ENCODE results near the gene YKT6.

The YKT6 gene

GRCh38 chr7:44258865-44259546, 58.2 kb downstream of the YKT6 start:
- DNase-seq (ENCODE audit: low read depth, low spot score), result no peak

GRCh38 chr7:44259547-44260457, 59.0 kb downstream of the YKT6 start:
- DNase-seq (ENCODE audit: low read depth, low spot score), result no peak

- DNase-seq (ENCODE audit: low read depth, low spot score), result no peak
Measured at GRCh38 chr7:44261240-44261639, 60.5 kb downstream of the YKT6 start.

GRCh38 chr7:44262031-44262430, 61.3 kb downstream of the YKT6 start:
- DNase-seq (ENCODE audit: low read depth, low spot score), result no peak

- DNase-seq (ENCODE audit: low read depth, low spot score), result no peak
Measured at GRCh38 chr7:44263326-44264082, 62.7 kb downstream of the YKT6 start.

All from ELF-1 (cell line).